ENCODE data around the gene CABP2. TPM values are rescaled to one million over a fixed set of nuclear protein-coding genes. Genes with fewer than 3 reads are reported as not detected.
A peak's percentile ranks its signal among the peaks of the same experiment; 100 is the strongest.

Gene CABP2
- total and polyA plus RNA-seq, 10 of the 15 experiments (the other 5 are each of a cell fraction or from before 2014, with no cell fraction given), result not detected

DNA sequence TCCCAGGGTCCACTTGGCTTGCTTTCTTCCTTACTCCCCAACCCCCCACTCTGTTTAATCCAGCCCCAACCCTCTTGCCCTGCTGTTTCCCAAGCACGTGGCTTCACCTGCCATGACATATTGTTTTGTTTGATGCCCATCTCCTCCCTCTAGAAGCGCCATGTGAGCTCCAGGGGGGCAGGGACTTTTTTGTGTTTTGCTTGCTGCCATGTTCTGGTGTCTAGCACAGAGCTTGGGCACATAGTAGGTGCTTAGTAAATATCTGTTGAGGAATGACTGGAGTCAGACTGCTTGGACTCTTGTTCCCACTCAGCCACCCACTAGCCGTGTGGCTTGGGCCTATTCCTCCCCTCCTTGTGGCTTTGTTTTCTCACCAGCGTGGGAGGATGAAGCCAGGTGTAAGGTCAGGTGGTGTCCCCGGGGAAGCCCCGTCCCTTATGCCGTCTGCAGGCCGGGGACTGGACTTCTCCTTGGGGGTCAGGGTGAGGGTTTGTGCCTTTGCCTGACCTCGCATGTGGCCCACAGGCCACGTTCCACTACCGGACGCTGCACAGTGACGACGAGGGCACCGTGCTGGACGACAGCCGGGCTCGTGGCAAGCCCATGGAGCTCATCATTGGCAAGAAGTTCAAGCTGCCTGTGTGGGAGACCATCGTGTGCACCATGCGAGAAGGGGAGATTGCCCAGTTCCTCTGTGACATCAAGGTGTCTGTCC is 36.6 kb downstream of the CABP2 start (continued):
- TF ChIP-seq MYC (IDR thresholded peaks at IDR 0.05; ENCODE audit: insufficient read depth, insufficient read length, insufficient replicate concordance, low read length, severe bottlenecking), result no peak
- TF ChIP-seq, protein P1, sequence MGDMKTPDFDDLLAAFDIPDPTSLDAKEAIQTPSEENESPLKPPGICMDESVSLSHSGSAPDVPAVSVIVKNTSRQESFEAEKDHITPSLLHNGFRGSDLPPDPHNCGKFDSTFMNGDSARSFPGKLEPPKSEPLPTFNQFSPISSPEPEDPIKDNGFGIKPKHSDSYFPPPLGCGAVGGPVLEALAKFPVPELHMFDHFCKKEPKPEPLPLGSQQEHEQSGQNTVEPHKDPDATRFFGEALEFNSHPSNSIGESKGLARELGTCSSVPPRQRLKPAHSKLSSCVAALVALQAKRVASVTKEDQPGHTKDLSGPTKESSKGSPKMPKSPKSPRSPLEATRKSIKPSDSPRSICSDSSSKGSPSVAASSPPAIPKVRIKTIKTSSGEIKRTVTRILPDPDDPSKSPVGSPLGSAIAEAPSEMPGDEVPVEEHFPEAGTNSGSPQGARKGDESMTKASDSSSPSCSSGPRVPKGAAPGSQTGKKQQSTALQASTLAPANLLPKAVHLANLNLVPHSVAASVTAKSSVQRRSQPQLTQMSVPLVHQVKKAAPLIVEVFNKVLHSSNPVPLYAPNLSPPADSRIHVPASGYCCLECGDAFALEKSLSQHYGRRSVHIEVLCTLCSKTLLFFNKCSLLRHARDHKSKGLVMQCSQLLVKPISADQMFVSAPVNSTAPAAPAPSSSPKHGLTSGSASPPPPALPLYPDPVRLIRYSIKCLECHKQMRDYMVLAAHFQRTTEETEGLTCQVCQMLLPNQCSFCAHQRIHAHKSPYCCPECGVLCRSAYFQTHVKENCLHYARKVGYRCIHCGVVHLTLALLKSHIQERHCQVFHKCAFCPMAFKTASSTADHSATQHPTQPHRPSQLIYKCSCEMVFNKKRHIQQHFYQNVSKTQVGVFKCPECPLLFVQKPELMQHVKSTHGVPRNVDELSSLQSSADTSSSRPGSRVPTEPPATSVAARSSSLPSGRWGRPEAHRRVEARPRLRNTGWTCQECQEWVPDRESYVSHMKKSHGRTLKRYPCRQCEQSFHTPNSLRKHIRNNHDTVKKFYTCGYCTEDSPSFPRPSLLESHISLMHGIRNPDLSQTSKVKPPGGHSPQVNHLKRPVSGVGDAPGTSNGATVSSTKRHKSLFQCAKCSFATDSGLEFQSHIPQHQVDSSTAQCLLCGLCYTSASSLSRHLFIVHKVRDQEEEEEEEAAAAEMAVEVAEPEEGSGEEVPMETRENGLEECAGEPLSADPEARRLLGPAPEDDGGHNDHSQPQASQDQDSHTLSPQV (IDR thresholded peaks at IDR 0.05), result peak; percentile 13; the same call in 1 of the 2 replicates
- TF ChIP-seq EP300 (IDR thresholded peaks at IDR 0.05; ENCODE audit: borderline replicate concordance in 1 of 2, control insufficient read depth in 1 of 2, low read depth in 2 of 2, low read length in 2 of 2), result peak; percentile 85 to 88
- peak; percentile 96 for TF ChIP-seq CBFB (IDR thresholded peaks at IDR 0.05; ENCODE audit: low read depth)
- peak; percentile 97 to 98 for TF ChIP-seq IKZF2 (IDR thresholded peaks at IDR 0.05)
- TF ChIP-seq RCOR1 (conservative IDR thresholded peaks at IDR 0.05; ENCODE audit: low read depth, low read length), result peak; percentile 86; the same call in 1 of the 2 replicates
- peak; percentile 58 for TF ChIP-seq POLR2A (IDR thresholded peaks at IDR 0.05; ENCODE audit: low read depth, low read length)
- TF ChIP-seq, protein P2, sequence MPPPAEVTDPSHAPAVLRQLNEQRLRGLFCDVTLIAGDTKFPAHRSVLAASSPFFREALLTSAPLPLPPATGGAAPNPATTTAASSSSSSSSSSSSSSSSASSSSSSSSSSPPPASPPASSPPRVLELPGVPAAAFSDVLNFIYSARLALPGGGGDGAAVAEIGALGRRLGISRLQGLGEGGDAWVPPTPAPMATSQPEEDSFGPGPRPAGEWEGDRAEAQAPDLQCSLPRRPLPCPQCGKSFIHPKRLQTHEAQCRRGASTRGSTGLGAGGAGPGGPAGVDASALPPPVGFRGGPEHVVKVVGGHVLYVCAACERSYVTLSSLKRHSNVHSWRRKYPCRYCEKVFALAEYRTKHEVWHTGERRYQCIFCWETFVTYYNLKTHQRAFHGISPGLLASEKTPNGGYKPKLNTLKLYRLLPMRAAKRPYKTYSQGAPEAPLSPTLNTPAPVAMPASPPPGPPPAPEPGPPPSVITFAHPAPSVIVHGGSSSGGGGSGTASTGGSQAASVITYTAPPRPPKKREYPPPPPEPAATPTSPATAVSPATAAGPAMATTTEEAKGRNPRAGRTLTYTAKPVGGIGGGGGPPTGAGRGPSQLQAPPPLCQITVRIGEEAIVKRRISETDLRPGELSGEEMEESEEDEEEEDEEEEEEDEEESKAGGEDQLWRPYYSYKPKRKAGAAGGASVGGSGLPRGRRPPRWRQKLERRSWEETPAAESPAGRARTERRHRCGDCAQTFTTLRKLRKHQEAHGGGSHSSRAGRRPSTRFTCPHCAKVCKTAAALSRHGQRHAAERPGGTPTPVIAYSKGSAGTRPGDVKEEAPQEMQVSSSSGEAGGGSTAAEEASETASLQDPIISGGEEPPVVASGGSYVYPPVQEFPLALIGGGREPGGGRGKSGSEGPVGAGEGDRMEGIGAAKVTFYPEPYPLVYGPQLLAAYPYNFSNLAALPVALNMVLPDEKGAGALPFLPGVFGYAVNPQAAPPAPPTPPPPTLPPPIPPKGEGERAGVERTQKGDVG (CRISPR knock-in tag; IDR thresholded peaks at IDR 0.05), result no peak
- TF ChIP-seq CBX3 (IDR thresholded peaks at IDR 0.05; ENCODE audit: borderline replicate concordance, low read depth), result no peak
- TF ChIP-seq CHD1 (IDR thresholded peaks at IDR 0.05; ENCODE audit: low read depth, low read length), result no peak
- TF ChIP-seq TAF1 (IDR thresholded peaks at IDR 0.05; ENCODE audit: borderline replicate concordance, low read depth, low read length), result no peak
- TF ChIP-seq FOXM1 (IDR thresholded peaks at IDR 0.05; ENCODE audit: low read depth, low read length), result no peak
- TF ChIP-seq ATF2 (IDR thresholded peaks at IDR 0.05; ENCODE audit: low read length), result no peak
- no peak for TF ChIP-seq HDAC6 (IDR thresholded peaks at IDR 0.05; ENCODE audit: unreplicated experiment)
- TF ChIP-seq MTA2 (IDR thresholded peaks at IDR 0.05; ENCODE audit: low read depth), result peak; percentile 82
- TF ChIP-seq, protein P3, sequence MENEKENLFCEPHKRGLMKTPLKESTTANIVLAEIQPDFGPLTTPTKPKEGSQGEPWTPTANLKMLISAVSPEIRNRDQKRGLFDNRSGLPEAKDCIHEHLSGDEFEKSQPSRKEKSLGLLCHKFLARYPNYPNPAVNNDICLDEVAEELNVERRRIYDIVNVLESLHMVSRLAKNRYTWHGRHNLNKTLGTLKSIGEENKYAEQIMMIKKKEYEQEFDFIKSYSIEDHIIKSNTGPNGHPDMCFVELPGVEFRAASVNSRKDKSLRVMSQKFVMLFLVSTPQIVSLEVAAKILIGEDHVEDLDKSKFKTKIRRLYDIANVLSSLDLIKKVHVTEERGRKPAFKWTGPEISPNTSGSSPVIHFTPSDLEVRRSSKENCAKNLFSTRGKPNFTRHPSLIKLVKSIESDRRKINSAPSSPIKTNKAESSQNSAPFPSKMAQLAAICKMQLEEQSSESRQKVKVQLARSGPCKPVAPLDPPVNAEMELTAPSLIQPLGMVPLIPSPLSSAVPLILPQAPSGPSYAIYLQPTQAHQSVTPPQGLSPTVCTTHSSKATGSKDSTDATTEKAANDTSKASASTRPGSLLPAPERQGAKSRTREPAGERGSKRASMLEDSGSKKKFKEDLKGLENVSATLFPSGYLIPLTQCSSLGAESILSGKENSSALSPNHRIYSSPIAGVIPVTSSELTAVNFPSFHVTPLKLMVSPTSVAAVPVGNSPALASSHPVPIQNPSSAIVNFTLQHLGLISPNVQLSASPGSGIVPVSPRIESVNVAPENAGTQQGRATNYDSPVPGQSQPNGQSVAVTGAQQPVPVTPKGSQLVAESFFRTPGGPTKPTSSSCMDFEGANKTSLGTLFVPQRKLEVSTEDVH (IDR thresholded peaks at IDR 0.05; ENCODE audit: low read depth, partially characterized antibody), result no peak
- no peak for TF ChIP-seq FOXK2 (IDR thresholded peaks at IDR 0.05)
- no peak for TF ChIP-seq JUND (IDR thresholded peaks at IDR 0.05; ENCODE audit: low read depth, low read length)
